GM15510 (cell line): ENCODE measurements around the gene PERCC1.

Experiments
- POLR2A ChIP-seq: IDR thresholded peaks from 3 replicates; pipeline ENCODE4 v1.6.1; 2011; ENCODE audit warnings: borderline replicate concordance; ENCODE audit not compliant: insufficient read length; ENCODE audit errors: extremely low read depth

PERCC1 gene

DNA sequence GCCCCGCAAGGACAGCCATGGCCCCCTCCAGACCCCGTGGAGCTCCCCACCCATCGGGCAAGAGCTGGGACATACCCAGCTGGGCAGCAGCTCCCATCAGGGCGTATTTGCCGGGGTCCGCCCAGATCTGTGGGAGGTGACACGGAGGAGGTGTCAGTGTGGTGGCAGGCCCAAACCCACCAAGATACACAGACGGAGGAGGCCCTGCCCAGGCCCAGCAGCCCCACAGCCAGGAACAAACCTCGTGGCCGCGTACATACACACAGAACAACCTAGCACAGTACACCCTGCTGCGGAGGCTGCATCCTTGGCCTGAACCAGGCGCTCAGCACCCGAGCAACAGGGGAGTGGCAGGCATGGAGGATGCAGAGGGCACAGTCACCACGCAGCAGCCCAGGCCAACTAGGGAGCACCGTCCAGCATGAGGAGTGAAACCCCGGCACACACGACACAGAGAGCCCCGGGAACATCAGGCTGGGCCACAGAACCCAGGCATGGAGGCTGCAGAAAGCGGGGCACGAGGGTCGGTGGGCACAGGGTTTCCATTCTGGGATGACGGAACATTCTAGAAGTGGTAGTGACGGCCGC is 18.4 kb downstream of the PERCC1 start:
- TF ChIP-seq POLR2A: no peak

DNA sequence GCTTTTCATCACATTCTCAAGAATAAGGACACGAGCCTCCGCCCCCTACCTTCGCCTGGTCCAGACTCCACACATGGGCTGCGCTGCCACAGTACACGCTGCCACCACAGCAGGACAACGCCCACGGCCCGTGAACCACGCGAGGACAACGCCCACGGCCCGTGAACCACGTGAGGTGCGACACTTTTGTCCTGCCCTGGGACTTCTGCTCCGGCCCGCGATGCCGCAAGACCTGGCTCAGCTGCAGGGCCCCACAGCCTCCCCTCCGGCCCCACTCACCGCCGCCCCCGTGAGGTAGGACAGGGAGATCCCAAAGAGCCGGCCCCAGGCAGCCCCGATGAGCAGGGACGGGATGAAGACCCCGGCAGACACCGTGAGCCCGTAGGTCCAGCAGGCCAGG is 19.3 kb downstream of the PERCC1 start:
- TF ChIP-seq POLR2A: no peak

DNA sequence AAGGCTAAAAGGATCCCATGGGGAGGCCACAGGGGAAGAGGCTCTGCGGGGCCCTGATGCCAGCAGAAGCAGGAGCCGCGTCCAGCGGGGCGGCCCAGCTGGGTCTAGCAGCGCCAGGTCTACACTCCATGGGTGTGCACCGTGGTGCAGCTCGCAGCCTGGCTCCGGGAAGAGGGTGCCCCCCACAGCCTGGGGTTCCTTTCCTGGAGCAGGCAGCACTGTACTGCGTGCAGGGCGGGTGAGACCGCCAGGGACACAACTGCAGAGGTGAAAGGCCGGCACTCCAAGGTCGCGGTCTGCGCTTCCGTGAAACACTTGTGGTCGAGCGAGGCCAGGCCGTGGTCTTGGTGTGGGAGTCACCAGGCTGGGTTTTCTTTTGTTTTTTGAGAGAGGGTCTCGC is 20.0 kb downstream of the PERCC1 start:
- TF ChIP-seq POLR2A: no peak

DNA sequence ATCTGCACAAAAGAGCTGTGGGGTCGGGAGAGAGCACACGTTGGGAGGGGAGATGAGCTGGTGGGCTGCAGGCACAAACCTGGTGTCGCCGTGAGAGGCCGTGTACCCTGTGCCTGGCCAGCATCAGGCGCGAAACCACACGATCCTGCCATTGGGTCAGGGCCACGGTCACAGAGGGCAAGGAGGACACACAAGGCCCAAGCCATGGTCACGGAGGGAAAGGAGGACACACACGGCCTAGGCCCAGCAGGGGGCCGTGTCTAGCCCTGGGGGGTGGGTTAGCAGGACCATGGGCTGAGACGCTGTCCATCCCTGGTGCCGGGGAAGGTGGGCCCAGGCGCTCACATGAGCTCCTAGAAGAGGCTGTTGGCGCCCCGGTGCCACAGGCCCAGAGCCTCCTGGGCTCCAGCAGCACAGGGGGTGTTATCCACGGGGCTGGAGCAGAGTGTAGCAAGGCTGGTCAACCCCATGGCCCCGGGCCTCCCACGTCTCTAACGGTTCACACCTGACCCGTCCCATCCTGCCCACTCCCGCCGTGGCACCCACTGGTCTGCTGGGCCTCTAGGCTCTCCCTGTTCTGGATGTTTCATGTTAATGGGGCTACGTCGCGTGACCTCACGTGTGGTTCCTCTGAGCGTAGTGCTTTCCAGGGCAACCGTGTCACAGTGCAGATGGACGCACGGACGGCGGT is 21.0 kb downstream of the PERCC1 start:
- TF ChIP-seq POLR2A: no peak

DNA sequence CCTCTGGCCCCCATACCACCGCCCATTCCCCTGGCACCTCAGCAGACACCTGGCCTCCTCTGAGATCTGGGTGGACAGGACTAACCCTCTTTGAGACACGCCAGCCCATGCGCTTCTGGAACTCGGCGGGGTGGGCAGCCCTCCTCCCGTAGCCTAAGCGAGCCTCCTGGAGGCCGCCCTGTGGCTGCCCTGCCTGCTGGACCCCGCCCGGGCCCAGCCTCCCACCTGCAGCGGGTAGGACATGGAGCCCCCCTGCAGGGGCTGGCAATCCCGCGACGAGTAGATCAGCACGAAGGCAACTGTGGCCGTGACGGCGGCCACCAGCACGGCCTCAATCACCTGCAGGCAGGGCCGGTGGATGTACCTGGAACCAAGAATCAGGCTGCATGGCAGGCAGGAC is 21.7 kb downstream of the PERCC1 start:
- no peak for TF ChIP-seq POLR2A

DNA sequence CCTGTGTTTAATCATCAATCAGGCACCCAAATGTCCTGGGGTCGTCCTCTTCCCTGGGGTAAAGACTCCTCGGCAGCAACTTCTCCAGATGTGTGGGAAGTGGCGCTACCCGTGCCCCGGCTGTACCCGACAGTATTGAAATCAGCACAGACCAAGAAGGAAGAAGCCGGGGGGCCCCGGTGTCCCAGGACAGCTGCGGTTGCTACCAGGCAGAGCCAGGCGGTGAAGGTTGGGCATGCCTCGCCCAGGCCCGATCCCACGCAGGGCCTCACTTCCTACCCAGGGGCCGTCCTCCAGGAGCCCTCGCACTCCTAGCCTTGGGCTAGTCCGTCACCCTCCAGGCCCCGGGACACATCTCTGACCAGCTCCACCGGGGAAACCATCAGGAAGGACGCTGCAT is 22.4 kb downstream of the PERCC1 start:
- no peak for TF ChIP-seq POLR2A

DNA sequence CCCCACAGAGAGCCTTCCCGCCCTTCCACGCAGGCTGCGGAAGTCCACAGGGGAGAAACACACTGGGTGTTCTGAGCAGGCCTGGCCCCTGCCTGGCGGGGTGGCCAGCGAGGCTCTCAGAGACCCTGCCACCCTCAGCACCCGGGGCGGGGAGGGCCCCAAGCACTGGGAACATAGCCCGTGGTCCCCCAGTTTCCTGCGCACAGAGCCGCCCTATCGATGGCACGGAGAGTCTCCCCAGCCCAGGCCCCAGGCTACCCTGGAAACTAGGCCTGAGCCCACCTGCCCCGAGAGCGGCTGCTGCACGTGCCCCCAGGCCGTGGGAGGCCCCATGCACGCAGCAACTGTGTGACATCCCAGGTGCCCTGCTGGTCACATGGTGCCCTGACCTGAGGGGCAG is 23.7 kb downstream of the PERCC1 start:
- TF ChIP-seq POLR2A: no peak

DNA sequence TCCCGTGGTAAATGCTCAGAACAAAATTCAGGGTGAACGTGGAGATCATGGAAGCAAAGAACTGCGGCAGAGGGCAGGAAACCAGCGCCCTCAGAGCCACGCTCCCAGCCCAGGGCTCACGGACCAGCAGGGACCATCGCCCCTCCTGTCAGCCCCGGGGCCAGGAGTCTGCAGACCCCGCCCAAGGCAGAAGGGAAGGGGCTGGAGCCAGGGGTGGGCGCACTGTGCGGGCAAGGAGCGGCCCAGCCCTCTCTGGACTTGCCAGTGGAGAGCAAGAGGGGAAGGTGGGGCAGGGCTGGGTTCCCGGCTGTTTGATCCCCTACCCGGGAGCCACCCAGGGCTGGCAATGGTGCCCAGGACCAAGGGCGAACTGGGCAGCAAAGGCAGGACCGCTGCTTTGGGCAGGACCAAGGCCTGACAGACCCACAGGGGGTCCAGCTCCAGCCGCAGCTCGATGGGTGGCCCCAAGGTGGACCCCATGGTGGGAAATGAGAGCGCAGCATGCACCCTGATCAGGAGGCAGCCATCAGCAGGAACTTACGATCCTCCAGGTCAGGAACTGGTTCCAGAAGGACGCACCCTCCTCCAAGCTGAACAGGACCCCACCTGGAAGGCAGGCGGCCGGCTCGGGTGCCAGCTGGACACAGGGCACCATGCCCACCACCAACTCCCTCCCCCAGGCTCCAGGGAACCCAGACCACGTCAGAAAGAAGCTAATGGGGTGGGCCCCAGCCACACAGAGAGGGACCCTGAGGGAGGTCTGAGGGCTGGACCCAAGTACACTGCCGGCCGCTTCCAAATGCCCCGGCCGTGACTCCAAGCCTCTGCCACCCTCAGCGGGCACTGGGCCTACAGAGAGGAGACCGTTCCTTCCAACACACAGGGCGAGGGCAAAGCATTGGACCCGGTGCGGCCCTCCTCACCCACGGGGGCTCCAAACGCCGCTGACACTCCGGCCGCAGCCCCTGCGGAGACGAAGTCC is 24.6 kb downstream of the PERCC1 start:
- TF ChIP-seq POLR2A: no peak

DNA sequence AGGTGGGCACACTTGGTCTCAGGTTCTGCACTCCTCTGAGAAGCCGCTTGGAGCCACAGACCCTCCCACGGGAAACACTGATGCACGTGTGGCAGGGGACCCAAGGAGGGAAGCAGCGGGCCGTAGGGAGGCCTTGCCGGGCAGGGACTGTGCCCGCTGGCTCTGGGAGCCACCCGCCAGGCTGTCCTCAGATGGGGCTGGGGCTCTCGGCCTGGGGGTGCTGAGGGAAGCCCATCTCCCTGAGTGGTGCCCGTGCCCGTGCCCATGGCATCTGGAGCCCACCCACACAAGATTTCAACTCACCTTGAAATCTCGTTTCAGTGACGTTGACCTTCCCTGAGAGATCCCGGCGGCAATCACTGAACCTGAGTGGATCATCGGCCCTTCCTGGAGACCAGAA is 26.1 kb downstream of the PERCC1 start:
- no peak for TF ChIP-seq POLR2A

DNA sequence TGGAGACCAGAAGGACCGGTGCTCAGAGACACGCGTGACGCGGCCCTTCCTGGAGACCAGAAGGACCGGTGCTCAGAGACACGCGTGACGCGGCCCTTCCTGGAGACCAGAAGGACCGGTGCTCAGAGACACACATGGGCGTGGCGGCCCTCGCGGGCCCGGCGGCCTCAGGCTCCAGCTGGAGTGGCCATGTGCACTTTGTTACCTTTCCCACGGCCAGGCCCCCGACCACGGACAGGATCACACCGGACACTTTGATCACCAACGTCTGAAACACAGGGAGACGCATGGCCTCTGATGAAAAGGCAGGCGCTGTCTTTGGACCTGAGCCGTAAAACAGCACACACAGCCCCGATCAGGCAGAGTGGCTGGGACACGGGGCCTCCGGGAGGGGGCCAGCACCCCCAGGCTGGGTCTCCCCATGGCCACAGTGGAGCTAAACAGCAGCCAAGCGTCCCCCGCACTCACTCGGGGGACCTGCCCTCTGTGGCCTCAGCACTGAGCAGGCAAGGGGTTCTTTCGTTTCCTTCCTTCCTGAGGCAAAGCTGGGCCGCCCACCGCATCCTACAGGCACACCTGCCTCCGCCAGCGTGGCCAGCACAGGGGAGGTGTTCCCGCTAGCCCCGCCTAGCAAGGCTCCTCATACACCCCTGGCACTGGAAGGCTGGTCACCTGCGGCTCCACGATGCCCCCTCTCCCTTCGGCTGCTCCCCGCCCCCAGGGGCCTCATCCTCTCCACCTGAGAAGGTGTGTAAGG is 26.8 kb downstream of the PERCC1 start:
- TF ChIP-seq POLR2A: no peak

DNA sequence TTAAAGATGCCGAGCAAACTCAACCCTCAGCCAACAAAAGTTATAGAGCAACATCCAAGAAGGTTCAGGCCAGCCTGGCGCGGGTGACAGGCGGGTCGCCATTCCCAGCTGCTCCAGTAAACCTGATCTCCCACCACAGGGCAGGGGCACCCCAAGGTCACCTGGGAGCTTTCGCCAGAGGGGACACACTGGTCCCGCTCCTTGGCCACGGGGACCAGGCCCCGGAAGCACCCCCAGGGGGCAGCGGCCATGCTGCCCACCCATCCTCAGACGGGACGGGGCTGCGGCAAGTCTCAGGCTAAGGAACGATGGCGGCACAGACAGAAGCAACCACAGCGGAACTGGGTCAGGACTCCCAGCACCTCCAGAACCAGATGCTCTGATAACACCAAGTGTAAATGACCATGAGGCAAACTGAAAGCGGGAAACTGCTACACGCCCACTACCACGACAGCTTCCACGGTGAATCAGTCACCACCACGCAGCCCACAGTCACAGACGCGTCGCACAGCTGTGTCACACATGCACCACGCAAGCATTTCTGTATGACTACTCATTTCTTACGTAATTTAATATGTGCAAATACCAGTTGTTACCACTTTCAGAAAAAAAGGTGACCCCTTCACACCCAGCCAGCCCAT is 27.6 kb downstream of the PERCC1 start:
- TF ChIP-seq POLR2A: no peak

DNA sequence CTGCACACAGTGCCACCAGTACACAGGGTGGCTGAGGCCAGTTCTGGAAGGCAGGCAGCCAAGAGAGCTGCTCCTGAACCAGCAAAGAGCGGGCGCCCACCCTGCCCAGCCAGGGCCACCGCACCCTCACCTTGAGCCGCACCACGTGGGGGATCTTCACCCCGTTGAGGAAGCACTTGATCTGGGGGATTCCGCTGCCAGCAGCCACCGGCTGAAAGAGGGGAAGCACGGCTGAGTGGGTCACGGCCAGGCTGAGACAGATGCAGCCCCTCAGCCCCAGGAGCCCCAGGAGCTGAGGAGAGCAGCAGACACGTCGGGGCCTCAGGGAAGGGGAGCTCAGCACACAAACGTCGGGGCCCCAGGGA is 28.1 kb downstream of the PERCC1 start:
- TF ChIP-seq POLR2A: no peak

DNA sequence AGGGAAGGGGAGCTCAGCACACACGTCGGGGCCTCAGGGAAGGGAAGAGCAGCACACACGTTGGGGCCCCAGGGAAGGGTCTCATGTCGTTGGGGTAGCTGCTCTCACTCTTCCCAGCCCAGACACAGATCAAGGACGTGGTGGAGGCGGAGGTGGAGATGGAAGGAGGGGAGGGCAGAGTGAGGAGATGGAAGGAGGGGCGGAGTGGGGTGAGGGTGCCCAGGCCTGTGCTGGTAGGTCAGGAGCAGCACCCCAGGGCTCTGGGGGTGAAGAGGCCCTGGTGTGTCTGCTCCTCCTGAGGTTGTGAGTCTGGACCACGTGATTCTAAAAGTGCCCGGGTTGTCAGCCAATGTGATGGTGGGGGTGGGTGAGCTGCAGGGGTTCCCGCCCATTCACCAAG is 29.1 kb downstream of the PERCC1 start:
- TF ChIP-seq POLR2A: no peak

DNA sequence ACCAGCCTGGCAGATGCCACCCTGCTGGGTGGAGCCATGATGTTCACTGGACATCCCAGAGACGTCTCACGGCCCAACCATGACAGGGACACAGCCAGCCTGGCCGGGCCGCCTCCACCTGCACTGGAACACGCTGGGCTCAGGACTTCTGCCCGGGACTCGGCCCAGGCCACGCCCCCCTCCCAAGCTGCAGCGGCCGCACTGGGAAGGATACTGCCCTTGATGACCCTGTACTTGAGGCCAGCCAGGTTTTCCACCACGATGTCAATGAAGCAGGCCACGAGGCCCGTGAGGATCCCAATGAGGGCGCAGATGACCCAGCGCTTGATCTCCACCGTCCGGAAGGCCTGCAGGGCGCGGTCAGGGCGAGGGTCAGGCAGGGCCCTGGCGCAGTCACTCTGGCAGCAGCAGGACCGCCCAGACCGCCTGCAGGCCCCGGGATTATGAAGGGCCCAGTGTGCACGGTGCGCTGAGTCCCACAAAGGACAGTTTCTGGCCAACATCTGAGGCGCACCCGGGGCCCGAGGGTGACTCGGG is 29.8 kb downstream of the PERCC1 start:
- TF ChIP-seq POLR2A: no peak
